Inferior parietal cortex (tissue), 1 donor: ENCODE measurements around the gene TPST1.
"Not testable (repeated sequence)": the region's sequence is repeated elsewhere in the genome, so short reads cannot be mapped to it uniquely, and the experiment has no call there.

Experiments used
- DNase-seq: peaks from one replicate; pipeline ENCODE4 v3.0.0-alpha.2; 2016; ENCODE audit errors: extremely low spot score

The TPST1 gene

GRCh38 chr7:66188645-66189044 is 16.5 kb upstream of the TPST1 start:
- DNase-seq = no peak

GRCh38 chr7:66189695-66190503 is 15.2 kb upstream of the TPST1 start:
- DNase-seq = no peak

- DNase-seq = no peak
Observed at GRCh38 chr7:66190504-66190857, 14.7 kb upstream of the TPST1 start.

GRCh38 chr7:66193146-66193725 is 11.9 kb upstream of the TPST1 start:
- DNase-seq = no peak

GRCh38 chr7:66198469-66198868 is 6.7 kb upstream of the TPST1 start:
- DNase-seq = no peak

- DNase-seq = no peak
Observed at GRCh38 chr7:66198956-66199355, 6.2 kb upstream of the TPST1 start.

- DNase-seq = no peak
Observed at GRCh38 chr7:66202441-66202840, 2.7 kb upstream of the TPST1 start.

GRCh38 chr7:66205741-66206090 is 582 bp downstream of the TPST1 start:
- DNase-seq = no peak

GRCh38 chr7:66206119-66206933 is 1.2 kb downstream of the TPST1 start:
- no peak for DNase-seq

- no peak for DNase-seq
Observed at GRCh38 chr7:66206934-66207240, 1.8 kb downstream of the TPST1 start.

- DNase-seq = no peak
Observed at GRCh38 chr7:66207540-66207939, 2.4 kb downstream of the TPST1 start.

- DNase-seq = no peak
Observed at GRCh38 chr7:66211429-66211828, 6.3 kb downstream of the TPST1 start.

- no peak for DNase-seq
Observed at GRCh38 chr7:66213637-66214036, 8.5 kb downstream of the TPST1 start.

GRCh38 chr7:66216687-66217086 is 11.6 kb downstream of the TPST1 start:
- DNase-seq = no peak

GRCh38 chr7:66219805-66220204 is 14.7 kb downstream of the TPST1 start:
- DNase-seq = no peak

GRCh38 chr7:66221442-66221841 is 16.3 kb downstream of the TPST1 start:
- DNase-seq = no peak

GRCh38 chr7:66227808-66228207 is 22.7 kb downstream of the TPST1 start:
- no peak for DNase-seq

GRCh38 chr7:66231326-66232216 is 26.4 kb downstream of the TPST1 start:
- DNase-seq = not testable (repeated sequence)

GRCh38 chr7:66233638-66234037 is 28.5 kb downstream of the TPST1 start:
- DNase-seq = no peak

- no peak for DNase-seq
Observed at GRCh38 chr7:66236713-66237303, 31.7 kb downstream of the TPST1 start.

- no peak for DNase-seq
Observed at GRCh38 chr7:66237906-66238772, 33.0 kb downstream of the TPST1 start.
